ENCODE data around the gene C2orf74.
"Not testable (repeated sequence)": the region's sequence is repeated elsewhere in the genome, so short reads cannot be mapped to it uniquely, and the experiment has no call there.

Gene C2orf74

DNA sequence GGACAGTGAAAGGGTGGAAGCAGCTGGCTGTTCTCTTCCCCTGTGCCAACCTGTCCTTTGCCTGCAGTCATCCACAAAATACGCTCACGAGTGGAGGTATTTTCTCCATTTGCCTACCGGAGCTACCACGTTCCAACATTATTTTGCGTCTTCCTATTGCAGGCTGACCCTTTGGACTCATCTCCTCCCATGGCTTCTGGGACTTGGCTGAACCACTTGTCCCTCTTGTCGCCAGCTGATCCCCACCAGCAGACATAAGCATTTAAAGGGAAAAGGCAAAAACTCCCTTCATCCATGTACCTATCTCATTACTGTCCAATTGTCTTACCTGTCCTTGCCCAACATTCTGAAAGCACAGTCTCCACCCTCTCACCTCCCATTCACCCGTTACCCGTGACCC, 13.0 kb downstream of the C2orf74 start:
- no peak for DNase-seq (ENCODE audit: low read depth)

DNA sequence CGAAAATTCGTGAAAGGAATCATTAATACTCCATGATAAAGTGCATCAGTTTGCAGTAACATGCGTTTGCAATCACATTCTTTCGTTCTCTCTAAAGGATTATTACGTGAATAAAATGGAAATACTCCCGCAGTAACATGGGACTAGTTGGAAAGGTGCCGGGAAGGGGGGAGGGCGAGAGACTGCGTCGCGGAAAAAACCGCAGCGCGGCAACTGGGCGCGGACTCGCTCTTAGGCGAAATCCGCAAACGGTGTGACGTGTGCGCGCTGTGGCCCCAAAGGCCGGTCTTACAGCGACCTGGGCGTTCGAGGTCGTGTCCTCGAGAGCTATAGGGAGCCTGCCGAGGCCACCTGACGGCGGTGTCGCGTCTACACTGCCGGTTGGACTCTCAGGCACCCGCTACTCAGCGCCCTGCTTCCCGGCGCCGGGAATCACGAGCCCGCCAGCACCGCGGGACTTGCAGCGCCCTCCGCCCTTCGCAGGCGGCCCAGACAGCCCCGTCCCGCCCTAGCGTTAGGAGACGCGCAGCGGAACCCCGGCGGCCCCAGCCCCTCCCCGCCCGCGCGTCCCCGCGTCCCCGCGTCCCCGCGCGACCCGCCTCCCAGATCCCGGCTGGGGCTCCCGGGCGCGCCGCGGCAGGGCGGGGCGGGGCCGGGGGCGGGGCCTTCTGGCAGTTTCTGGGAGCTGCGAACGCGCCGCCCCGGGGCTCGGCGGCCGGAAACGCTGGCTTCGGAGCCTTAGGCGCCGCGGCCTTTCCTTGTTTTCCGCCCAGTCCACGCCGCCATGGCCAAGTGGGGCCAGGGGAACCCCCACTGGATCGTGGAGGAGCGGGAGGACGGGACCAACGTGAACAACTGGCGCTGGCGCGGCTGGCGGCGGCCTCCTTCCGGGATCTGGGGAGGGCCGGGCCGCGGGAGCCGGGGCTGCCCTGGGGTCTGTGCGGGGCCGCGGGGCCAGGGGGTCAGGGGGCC, 15.1 kb downstream of the C2orf74 start:
- DNase-seq (ENCODE audit: low read depth): no peak

DNA sequence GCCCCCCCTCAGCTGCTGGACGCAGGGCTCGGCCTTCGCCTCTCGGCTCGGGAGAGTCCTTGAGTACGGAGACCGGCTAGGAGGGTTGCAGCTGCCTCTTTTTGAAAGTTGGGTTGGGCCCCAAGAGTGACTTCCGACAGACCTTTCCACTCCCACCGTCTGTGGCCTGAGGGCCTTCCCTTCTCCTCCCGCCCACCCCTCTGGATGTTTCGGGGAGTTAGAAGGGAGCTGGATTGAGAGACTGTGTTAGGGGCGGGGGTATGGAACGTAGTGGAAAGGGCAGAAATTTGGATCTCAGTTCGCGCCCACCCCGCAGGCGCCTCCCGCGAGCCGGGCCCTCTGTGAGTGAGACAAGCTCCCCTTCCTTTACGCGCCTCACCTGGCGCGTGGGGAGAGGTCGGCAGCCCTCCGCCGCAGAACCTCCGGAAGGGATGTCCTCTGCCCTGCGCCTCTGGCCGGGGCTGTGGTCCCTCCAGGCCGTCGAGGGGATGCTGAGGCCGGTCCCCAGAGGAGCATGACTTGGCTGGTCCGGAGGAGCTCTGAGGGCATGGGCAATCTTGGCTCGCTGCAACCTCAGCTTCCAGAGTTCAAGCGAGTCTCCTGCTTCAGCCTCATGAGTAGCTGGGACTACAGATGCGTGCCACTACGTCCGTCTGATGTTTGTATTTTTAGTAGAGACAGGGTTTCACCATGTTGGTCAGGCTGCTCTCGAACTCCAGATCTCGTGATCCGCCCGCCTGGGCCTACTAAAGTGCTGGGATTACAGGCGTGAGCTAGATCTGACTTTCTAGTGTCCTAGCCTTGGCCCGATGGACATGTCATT, 15.9 kb downstream of the C2orf74 start:
- no peak for DNase-seq (ENCODE audit: low read depth)

DNA sequence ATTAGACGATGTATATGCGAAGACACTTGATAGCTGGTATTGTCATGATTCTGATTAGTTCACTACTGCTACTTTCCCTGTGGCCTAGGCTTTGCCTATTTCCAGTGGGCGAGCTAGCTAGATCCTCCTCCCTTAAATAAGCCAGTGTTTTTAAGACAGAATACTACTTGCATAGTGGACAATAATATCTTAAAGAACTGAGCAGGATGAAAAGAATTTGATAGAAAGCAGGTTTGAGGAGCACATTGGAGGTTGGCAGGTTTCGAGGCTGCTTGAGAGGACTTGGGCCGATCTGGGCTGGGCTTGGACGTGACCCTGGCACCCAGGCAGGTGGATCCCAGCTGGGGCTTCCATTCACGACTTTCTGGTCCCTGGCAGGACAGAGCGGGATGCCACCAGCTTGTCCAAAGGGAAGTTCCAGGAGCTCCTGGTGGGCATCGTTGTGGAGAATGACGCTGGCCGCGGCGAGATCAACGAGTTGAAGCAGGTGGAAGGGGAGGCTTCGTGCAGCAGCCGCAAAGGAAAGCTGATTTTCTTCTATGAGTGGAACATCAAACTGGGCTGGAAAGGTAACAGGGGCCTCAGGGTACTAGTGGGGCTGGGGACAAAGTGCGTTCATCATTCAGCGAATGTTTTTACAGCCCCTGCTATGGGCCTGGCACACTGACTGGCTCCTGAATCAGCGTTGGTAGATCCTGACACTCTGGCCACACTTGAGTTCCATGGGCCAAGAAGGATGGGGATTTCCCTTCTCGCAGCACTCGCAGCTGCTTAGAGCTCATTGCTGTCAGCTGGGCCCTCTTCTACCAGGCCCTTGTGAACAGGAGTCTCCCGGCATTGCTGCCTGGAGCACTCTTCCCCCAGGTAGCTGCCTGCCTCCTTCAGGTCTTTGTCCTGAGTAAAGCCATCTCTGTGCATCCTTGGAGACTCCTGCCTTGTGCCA, 16.9 kb downstream of the C2orf74 start:
- DNase-seq (ENCODE audit: low read depth): no peak

DNA sequence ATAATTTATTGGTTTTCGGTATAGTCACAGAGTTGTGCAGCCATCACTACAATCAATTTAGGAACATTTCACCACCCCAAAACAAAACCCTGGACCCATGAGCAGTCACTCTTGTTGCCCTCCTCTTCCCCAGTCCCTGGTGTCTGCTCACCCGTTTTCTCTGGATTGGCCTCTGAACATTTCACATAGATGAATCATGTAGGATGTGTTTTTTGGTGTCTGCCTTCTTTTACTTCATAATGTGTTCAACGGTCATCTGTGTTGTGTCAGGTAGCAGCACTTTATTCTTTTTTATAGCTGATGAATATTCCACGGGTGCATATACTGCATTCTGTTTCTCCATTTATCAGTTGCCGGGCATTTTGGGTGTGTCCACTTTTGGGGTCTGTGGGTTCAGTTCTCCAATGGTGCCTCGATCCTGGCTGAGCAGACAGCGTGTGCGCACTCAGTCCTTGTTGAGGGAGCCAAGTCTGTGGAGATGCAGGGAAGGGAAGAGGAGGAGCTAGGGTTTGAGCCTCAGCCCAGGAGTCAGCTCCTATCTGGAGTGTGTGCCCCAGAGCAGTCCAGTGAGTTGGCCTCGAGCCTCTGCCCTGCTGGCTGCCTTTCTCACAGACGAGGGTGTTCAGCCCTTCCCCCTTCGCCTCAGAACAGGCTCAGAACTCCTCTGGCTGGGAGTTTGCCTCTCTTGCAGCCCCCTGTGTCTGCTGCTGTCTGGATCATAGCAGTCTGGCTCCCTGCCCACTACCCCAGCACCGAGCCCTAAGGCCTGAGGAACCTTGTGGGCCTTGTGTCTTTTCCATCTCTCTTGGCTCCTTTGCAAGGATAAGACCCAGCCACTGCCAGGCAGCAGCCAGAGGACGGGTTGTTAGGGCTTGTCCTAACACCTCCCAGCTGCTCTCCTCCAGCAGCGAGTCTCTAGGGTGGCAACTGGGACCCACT, 18.0 kb downstream of the C2orf74 start:
- DNase-seq (ENCODE audit: low read depth): no peak

DNA sequence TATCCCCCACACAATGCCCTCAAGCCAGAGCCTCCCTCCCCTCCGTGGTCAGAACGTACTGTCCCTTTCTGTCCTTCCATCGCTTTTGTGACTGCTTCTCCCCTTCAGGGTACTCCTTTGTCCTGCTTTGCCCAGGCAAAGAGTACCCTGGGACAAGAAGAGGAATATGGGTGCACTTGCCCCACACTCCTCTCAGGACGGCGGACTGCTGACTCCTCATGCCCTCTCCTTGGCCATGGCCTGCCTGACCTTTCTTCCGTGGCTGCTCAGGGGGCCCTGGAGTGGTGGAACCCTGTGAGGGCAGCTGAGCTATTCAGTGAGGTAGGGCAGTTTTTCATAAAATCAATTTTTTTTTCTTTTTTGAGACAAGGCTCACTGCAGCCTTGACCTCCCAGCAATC, 18.7 kb downstream of the C2orf74 start:
- no peak for DNase-seq (ENCODE audit: low read depth)

DNA sequence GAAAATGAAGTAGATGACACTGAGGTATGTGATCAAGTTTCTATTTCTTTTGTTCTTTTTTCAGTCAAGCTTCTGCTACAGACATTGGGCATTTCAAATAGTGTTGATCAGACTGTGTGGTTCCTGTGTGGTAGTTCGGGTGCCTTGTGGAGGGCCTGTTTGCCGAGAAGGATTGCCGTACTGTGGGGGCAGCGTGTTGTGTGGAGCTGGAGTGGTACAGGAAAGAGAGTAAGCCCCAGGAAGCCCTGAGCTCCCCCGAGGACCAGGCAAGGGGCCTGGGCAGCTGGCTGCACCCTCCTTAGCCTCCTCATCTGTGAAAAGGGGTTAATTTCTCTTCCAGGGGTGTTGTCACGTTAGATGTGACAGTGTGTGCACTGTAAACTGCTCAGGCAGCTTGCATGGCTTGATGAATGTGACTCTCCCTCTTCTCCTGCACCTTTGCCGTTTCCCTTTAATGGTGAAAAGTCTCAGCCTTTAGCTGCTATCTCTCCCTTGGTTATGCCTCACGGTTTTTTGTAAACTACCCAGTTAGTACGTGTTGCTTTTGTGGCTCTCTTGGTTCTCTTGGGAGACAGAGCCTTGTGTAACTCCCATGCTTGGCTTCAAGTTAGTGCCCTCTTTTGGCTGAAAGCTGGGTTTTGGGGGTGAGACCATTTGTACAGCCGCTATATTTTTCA, 19.5 kb downstream of the C2orf74 start:
- DNase-seq (ENCODE audit: low read depth): no peak

DNA sequence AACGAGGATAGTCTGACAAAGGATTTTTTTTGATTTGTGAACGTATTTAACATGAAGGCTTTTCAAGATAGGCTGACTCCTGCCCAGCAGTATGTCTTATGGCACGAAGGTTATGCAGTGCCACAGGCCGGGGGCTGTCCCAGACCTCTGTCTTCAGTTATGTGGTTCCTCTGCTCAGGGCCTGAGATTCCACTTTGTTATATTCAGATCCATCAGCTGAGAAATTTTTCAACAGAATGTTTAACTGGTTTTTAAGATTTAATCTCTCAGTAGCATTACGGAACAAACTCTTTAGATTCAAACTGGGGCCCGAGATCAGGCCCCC, 20.0 kb downstream of the C2orf74 start:
- DNase-seq (ENCODE audit: low read depth): no peak

DNA sequence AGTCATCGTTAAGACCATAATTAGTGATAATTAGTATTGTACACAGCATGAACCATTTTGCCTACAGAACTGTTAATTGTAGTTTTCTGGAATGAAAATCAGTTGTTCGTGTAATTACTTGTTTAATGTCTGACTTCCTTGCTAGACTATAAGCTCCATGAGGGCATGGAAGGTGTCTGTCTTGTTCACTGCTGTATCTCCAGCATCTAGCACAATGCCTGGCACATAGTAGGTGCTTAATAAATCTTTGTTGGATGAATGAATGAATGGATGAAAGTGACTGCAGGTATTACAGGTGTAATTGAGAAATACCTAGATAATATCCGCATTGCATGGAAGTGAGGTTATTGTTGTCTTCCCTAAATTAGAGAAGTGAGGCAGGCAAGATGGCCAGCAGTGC, 21.8 kb downstream of the C2orf74 start:
- DNase-seq (ENCODE audit: low read depth): no peak

DNA sequence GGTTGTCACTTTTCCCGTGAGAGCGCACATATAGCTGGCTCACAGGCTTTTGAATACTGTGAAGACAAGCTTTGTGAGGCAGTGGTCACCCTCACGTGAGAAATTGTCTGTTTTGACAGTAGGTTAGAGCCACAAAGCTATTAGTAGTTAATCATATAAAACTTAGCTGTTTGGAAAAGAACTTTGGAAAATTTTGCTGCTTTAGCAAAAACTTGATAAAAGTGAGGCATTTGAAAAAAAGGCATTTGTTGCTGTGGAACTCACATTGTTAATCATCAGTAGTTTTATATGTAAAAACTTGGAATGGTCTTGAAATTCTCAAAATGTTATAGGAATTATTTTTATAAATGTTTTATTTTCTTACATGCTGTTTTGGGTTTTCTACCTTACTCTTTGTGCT, 22.3 kb downstream of the C2orf74 start:
- DNase-seq (ENCODE audit: low read depth): no peak

DNA sequence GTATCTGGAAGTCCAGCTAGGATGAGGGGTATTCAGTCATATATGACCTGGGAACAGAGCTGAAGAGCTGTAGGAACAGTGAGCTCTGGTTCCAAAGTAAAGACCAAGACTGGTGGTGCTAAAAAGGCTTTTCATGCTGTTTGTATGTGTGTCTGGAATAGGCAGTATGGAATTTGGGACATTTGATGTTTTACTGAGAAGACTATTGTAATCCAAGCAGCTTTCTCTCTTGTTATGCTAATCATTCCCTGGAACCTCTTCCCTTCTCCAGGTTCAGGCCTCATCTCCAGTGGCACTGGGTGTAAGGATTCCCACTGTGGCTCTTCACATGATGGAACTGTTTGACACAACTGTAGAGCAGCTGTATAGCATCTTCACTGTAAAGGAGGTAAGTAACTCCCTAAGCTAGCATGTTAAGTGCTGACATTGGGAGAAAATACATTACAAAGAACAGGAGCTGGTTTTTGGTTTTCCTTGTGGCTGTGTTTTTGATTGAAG, 23.3 kb downstream of the C2orf74 start:
- no peak for DNase-seq (ENCODE audit: low read depth)

DNA sequence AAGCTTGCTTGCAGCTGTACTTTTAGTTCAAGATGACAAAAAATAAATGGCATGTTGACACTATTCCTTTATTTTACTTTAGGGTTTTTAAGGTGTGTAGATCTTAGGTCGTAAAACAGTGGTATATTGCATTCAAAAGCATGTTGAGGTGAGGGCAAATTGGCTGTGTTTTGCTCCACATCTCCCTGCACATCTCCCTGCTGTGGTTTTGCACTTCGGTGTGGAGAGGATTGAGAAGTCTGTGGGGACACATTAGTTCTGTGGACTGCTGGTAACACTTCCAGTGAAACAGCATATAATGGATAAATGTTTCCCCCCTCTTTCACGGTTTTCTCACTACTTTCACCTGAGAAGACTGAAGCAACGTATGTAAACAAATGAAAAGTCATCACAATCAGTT, 25.1 kb downstream of the C2orf74 start:
- no peak for DNase-seq (ENCODE audit: low read depth)

DNA sequence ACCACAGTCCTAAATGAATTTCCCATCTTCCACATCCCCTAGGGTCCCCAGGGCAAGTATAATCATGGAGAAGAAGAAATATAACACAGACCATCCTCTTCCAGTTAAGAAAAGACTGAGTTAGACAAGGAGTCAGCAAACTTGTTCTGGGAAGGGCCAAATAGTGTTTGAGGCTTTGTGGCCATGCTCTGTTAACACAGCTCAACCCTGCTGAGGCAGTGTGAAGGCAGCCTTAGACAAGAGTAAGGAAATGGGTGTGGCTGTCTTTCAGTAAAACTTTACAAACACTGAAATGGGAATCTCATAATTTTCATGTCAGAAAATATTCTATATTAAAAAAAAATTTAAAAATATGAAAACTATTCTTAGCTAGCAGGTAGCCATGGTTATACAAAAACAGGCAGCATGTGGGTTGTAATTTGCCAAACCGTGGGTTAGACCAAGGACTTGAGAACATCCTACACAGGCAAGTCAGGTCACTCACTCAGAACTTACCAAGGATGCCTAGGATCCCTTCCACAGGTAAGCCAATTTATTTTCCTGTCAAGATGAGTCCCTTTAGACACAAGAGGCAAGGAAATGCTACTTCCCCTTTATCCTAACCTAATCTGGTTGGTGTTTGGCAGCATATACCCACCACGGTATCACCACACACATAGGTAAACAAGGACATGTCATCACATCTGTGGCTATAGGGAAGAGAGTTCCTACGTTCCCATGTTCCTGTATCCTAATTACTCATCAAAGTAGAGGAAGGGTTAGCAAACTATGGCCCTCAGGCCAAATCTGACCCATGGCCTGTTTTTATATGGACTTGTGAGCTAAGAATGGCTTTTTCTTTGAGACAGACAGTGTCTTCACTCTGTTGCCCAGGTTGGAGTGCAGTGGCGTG, 31.9 kb downstream of the C2orf74 start:
- DNase-seq (ENCODE audit: low read depth): no peak

DNA sequence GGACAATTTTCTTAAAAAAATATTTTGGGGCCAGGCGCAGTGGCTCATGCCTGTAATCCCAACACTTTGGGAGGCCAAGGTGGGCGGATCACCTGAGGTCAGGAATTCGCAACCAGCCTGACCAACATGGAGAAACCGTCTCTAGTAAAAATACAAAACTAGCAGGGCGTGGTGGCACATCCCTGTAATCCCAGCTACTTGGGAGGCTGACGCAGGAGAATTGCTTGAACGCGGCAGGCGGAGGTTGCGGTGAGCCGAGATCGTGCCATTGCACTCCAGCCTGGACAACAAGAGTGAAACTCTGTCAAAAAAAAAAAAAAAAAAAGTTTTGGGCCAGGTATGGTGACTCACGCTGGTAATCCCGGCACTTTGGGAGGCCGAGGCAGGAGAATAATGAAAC, 32.7 kb downstream of the C2orf74 start:
- not testable (repeated sequence) for DNase-seq (ENCODE audit: low read depth)

DNA sequence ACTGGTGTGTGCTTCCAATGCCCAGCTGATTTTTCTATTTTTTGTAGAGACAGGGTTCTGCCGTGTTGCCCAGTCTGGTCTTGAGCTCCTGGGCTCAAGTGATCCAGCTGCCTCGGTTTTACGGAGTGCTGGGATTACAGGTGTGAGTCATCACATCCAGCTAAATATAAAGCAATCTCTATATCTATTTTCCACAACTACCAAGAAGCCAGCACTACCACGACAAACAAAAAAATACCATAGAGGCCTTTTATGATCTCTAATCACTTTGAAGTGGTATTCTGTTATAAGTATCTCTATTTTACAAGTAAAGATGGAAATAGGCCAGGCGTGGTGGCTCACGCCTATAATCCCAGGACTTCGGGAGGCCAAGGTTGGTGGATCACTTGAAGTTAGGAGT, 34.7 kb downstream of the C2orf74 start:
- DNase-seq (ENCODE audit: low read depth): no peak

DNA sequence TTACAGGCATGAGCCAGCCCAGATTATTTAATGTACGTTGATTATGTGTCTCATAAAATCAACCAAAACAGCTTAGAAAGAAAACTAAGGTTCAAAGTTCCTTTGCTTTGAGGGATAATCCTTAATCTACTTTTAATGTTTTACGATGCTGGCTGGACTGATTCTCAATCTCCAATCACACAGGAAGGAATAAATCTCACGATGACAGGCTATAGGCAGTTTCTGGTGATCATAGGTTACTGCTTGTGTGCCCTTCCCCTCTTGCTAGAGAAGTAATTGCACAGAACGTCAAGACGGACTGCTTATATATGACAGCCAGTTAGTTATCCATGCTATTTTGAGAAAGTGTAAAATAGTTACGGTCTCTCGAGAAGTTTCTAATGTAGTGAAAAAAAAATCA, 43.1 kb downstream of the C2orf74 start:
- DNase-seq (ENCODE audit: low read depth): no peak

DNA sequence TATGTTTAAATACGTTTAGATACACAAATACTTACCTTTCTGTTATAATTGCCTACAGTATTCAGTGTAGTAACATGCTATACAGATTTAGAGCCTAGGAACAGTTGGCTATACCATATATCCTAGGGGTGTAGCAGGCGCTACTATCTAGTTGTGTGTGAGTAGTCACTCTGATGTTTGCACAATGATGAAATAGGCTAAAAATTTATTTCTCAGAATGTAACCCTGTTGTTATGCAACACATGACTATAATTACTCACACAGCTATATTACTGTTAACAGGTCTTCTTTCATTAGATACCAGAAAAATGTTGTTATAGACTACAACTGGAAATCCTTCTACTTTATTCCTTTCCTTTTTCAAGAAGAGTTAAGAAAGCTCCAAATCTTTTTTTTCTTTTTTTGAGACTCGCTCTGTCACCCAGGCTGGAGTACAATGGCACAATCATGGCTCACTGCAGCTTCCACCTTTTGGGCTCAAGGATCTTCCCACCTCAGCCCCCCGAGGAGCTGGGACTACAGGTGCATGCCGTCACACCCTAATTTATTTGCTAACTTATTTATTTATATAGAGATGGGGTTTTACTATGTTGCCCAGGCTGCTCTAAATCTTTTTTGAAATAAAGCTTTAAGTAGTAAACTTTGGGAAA, 48.5 kb downstream of the C2orf74 start:
- DNase-seq (ENCODE audit: low read depth): peak; percentile 45

DNA sequence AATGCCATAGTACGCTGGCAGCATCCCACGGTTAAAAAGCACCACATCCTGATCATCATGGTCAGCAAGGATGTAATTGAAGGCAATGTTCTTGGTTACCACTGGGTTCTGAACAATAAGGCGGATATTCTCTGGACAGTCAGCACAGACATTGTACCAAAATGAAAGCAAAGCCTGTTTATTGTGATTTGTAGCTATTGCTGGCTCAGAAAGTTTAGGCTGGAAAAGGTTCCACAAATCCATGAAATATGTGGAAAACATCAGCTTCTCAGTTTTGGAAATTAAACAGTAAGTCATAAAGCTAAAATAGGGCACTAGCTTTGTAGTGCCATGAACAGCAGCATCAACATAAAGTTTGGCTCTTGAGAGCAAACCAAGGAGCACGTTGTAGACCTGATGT, 52.2 kb downstream of the C2orf74 start:
- no peak for DNase-seq (ENCODE audit: low read depth)

Data from non-pigmented ciliary epithelial cell (primary cell).